HEK293T (cell line): Measurements from ENCODE around the gene HRH4.

Source experiments
- ARNT ChIP-seq: fragments of 450-650 bp; IDR thresholded peaks from 2 replicates; pipeline ENCODE4 v1.6.1; 2017; ENCODE audit warnings: mild to moderate bottlenecking
- ELF4 ChIP-seq: fragments of 450-650 bp; IDR thresholded peaks from 2 replicates; pipeline ENCODE4 v1.6.1; 2017; ENCODE audit warnings: antibody characterized with exemption
- FOXK2 ChIP-seq: fragments of 450-650 bp; IDR thresholded peaks from 2 replicates; pipeline ENCODE4 v1.6.1; 2016; ENCODE audit warnings: mild to moderate bottlenecking
- NFRKB ChIP-seq: fragments of 450-650 bp; IDR thresholded peaks from 2 replicates; pipeline ENCODE4 v1.6.1; 2016; ENCODE audit warnings: mild to moderate bottlenecking, moderate library complexity

GRCh38 chr18:24470805-24471204 is 10.4 kb downstream of the HRH4 start:
- TF ChIP-seq NFRKB (no peak), ARNT (no peak), ELF4 (no peak), FOXK2 (no peak)
